Gastroesophageal sphincter (tissue), 3 donors: Measurements from ENCODE around the gene HS3ST2.

Experiments
- EP300 ChIP-seq: sonication (generic); formaldehyde crosslinking; IDR thresholded peaks from one replicate; pipeline ENCODE4 v1.6.1; 2017; ENCODE audit warnings: antibody characterized with exemption, mild to moderate bottlenecking
- TF ChIP-seq, protein P1 (sequence below), 4 experiments: fragments of 200-600 bp in 2 of 4; fragments of 450-650 bp in 2 of 4; sonication (generic) in 1 of 4; IDR thresholded peaks; one replicate each; pipeline ENCODE4 v1.5.1; 2017 to 2019; ENCODE audit warnings: antibody characterized with exemption in 4 of 4, mild to moderate bottlenecking in 2 of 4, moderate library complexity in 2 of 4

- TF ChIP-seq, protein P1, sequence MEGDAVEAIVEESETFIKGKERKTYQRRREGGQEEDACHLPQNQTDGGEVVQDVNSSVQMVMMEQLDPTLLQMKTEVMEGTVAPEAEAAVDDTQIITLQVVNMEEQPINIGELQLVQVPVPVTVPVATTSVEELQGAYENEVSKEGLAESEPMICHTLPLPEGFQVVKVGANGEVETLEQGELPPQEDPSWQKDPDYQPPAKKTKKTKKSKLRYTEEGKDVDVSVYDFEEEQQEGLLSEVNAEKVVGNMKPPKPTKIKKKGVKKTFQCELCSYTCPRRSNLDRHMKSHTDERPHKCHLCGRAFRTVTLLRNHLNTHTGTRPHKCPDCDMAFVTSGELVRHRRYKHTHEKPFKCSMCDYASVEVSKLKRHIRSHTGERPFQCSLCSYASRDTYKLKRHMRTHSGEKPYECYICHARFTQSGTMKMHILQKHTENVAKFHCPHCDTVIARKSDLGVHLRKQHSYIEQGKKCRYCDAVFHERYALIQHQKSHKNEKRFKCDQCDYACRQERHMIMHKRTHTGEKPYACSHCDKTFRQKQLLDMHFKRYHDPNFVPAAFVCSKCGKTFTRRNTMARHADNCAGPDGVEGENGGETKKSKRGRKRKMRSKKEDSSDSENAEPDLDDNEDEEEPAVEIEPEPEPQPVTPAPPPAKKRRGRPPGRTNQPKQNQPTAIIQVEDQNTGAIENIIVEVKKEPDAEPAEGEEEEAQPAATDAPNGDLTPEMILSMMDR (IDR thresholded peaks at IDR 0.05) = no peak
- TF ChIP-seq EP300 = no peak
Measured at GRCh38 chr16:22932032-22932771, 118.2 kb downstream of the HS3ST2 start.
